ENCODE measurements around the gene TMIGD1. TPM values are rescaled to one million over a fixed set of nuclear protein-coding genes. Genes with fewer than 3 reads are reported as not detected.

The TMIGD1 gene
- total and polyA plus RNA-seq, 2 of the 13 experiments (the other 11 are each of a cell fraction or from before 2014, with no cell fraction given), result not detected

DNA sequence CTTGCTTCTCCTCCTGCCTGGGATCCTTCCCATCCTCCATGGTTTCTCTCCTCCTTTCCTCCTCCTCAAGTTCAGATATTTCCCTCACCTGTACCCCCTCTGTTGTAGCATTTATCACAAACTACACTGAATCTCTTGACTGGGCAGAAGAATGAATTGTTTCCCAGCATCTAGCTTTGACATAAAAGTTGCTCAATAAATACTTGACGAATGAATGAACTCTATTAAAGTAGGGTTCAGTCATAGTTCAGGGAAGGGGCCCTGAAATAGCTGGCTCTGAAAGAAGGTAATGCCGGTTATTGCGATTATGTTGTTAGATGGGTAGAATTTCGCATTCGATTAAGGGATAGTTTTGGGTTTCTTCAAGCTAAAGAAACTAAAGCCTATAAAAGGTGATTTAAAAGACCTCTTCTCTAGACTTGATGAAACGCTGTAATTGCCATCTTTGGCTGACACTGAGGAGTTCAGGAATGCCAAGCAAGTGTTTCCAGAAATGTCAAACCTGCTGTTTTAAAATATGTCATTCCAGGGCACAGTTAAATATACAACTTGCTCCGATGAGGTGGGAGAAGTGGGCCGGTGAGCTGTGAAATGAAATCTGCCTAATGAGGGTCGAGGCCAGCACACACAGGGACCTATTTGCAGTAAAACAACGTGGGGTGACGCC lies 43.9 kb upstream of the TMIGD1 start:
- in situ Hi-C loops (cut with HindIII; ENCODE audit: extremely low pct_ligation_motif_present, low pct_unique_long_range_greater_than_20kb) (loop anchor here (5.0 kb wide), 1 partner anchor 35 kb away; no protein-coding TSS in a partner anchor), intact Hi-C loops (cut with micrococcal nuclease; ENCODE audit: unreplicated experiment) (loop anchor here (2.0 kb wide), 1 partner anchor 33 kb away; no protein-coding TSS in a partner anchor)
- H3K27me3 ChIP-seq (ENCODE audit: control insufficient read depth in 1 of 2, insufficient read depth in 2 of 2, low read length in 2 of 2), result no peaks in the 10 kb centered on the region; a peak in 1 of 5 replicates
- peaks cover 20% of the 10 kb centered on the region for H4K20me1 ChIP-seq (ENCODE audit: insufficient read depth, low read length)
- peak overlapping the region; percentile 95 for H3K4me2 ChIP-seq (ENCODE audit: low read depth, low read length)
- peaks cover 39% of the 10 kb centered on the region for H3K79me2 ChIP-seq (ENCODE audit: insufficient read depth, low read length)
- no peaks in the 10 kb centered on the region; a peak in 1 of 5 replicates for H3K36me3 ChIP-seq (replicated peaks in 1 of 2; ENCODE audit: control insufficient read depth in 1 of 2, insufficient read depth in 2 of 2, low read length in 2 of 2)
- ATAC-seq, result no peak
- BruUV-seq (replicated peaks), result no TSS peak
- no peak for FAIRE-seq
- WGBS (ENCODE audit: low lambda C conversion rate), result 35% methylated on average over 11 of the region's 11 CpGs
- H3K9ac ChIP-seq (ENCODE audit: insufficient read depth, low read depth, low read length), result peak overlapping the region; percentile 86
- H3K4me3 ChIP-seq (replicated peaks in 1 of 3; ENCODE audit: insufficient read depth in 1 of 3, low read depth in 2 of 3, low read length in 3 of 3), result peak overlapping the region; percentile 92 to 94 (median 92)
- no peak for DNase-seq (ENCODE audit: low spot score)
- POLR2A ChIA-PET, result interaction anchor here (1.2 to 8.1 kb wide), 5 partner anchors 14 to 99 kb away, joined by 3 to 114 read pairs (median 5); partner anchors contain the start of gene GOSR1
- H3K27ac ChIP-seq (ENCODE audit: extremely low read length, insufficient read depth, low read length), result no peak overlapping the region
- H3K9me3 ChIP-seq (ENCODE audit: low read length), result no peaks in the 10 kb centered on the region
- peaks cover 57% of the 10 kb centered on the region for H3K4me1 ChIP-seq (ENCODE audit: insufficient read depth, low read length)
- CTCF ChIA-PET (ENCODE audit: low intra/inter-chr PET ratio, low total read pairs), result no interaction called here
- peak overlapping the region; percentile 68 for H2AFZ ChIP-seq (ENCODE audit: low read length)
- TF ChIP-seq ZNF761 (CRISPR knock-in tag; conservative IDR thresholded peaks at IDR 0.05) (no peak), SMAD3 (CRISPR knock-in tag; IDR thresholded peaks at IDR 0.05) (0 out of 2 replicates have a peak, but pooled peaks have one; percentile 8), HOXA7 (CRISPR knock-in tag; IDR thresholded peaks at IDR 0.05) (no peak)
- TF ChIP-seq, protein P1, sequence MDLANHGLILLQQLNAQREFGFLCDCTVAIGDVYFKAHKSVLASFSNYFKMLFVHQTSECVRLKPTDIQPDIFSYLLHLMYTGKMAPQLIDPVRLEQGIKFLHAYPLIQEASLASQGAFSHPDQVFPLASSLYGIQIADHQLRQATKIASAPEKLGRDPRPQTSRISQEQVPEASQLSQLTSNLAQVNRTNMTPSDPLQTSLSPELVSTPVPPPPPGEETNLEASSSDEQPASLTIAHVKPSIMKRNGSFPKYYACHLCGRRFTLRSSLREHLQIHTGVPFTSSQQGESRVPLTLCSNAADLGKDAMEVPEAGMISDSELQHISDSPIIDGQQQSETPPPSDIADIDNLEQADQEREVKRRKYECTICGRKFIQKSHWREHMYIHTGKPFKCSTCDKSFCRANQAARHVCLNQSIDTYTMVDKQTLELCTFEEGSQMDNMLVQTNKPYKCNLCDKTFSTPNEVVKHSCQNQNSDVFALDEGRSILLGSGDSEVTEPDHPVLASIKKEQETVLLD (CRISPR knock-in tag; IDR thresholded peaks at IDR 0.05; ENCODE audit: low read depth), result no peak
- TF ChIP-seq, protein P2, sequence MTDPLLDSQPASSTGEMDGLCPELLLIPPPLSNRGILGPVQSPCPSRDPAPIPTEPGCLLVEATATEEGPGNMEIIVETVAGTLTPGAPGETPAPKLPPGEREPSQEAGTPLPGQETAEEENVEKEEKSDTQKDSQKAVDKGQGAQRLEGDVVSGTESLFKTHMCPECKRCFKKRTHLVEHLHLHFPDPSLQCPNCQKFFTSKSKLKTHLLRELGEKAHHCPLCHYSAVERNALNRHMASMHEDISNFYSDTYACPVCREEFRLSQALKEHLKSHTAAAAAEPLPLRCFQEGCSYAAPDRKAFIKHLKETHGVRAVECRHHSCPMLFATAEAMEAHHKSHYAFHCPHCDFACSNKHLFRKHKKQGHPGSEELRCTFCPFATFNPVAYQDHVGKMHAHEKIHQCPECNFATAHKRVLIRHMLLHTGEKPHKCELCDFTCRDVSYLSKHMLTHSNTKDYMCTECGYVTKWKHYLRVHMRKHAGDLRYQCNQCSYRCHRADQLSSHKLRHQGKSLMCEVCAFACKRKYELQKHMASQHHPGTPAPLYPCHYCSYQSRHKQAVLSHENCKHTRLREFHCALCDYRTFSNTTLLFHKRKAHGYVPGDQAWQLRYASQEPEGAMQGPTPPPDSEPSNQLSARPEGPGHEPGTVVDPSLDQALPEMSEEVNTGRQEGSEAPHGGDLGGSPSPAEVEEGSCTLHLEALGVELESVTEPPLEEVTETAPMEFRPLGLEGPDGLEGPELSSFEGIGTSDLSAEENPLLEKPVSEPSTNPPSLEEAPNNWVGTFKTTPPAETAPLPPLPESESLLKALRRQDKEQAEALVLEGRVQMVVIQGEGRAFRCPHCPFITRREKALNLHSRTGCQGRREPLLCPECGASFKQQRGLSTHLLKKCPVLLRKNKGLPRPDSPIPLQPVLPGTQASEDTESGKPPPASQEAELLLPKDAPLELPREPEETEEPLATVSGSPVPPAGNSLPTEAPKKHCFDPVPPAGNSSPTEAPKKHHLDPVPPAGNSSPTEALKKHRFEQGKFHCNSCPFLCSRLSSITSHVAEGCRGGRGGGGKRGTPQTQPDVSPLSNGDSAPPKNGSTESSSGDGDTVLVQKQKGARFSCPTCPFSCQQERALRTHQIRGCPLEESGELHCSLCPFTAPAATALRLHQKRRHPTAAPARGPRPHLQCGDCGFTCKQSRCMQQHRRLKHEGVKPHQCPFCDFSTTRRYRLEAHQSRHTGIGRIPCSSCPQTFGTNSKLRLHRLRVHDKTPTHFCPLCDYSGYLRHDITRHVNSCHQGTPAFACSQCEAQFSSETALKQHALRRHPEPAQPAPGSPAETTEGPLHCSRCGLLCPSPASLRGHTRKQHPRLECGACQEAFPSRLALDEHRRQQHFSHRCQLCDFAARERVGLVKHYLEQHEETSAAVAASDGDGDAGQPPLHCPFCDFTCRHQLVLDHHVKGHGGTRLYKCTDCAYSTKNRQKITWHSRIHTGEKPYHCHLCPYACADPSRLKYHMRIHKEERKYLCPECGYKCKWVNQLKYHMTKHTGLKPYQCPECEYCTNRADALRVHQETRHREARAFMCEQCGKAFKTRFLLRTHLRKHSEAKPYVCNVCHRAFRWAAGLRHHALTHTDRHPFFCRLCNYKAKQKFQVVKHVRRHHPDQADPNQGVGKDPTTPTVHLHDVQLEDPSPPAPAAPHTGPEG (CRISPR knock-in tag; IDR thresholded peaks at IDR 0.05), result no peak
- TF ChIP-seq, protein P3, sequence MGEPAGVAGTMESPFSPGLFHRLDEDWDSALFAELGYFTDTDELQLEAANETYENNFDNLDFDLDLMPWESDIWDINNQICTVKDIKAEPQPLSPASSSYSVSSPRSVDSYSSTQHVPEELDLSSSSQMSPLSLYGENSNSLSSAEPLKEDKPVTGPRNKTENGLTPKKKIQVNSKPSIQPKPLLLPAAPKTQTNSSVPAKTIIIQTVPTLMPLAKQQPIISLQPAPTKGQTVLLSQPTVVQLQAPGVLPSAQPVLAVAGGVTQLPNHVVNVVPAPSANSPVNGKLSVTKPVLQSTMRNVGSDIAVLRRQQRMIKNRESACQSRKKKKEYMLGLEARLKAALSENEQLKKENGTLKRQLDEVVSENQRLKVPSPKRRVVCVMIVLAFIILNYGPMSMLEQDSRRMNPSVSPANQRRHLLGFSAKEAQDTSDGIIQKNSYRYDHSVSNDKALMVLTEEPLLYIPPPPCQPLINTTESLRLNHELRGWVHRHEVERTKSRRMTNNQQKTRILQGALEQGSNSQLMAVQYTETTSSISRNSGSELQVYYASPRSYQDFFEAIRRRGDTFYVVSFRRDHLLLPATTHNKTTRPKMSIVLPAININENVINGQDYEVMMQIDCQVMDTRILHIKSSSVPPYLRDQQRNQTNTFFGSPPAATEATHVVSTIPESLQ (CRISPR knock-in tag; conservative IDR thresholded peaks at IDR 0.05), result no peak
- TF ChIP-seq, protein P4, sequence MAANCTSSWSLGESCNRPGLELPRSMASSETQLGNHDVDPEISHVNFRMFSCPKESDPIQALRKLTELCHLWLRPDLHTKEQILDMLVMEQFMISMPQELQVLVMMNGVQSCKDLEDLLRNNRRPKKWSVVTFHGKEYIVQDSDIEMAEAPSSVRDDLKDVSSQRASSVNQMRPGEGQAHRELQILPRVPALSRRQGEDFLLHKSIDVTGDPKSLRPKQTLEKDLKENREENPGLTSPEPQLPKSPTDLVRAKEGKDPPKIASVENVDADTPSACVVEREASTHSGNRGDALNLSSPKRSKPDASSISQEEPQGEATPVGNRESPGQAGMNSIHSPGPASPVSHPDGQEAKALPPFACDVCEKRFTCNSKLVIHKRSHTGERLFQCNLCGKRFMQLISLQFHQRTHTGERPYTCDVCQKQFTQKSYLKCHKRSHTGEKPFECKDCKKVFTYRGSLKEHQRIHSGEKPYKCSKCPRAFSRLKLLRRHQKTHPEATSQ (CRISPR knock-in tag; IDR thresholded peaks at IDR 0.05; ENCODE audit: borderline replicate concordance), result no peak
- TF ChIP-seq, protein P5, sequence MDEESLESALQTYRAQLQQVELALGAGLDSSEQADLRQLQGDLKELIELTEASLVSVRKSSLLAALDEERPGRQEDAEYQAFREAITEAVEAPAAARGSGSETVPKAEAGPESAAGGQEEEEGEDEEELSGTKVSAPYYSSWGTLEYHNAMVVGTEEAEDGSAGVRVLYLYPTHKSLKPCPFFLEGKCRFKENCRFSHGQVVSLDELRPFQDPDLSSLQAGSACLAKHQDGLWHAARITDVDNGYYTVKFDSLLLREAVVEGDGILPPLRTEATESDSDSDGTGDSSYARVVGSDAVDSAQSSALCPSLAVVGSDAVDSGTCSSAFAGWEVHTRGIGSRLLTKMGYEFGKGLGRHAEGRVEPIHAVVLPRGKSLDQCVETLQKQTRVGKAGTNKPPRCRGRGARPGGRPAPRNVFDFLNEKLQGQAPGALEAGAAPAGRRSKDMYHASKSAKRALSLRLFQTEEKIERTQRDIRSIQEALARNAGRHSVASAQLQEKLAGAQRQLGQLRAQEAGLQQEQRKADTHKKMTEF (CRISPR knock-in tag; IDR thresholded peaks at IDR 0.05), result no peak
- TF ChIP-seq, protein P6, sequence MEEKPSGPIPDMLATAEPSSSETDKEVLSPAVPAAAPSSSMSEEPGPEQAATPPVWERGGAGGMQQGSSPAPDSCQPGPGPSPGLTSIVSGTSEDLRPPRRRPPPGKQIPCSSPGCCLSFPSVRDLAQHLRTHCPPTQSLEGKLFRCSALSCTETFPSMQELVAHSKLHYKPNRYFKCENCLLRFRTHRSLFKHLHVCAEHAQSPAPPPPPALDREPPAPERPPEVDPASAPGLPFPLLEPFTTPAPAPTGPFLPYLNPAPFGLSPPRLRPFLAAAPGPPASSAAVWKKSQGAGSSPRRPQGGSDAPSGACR (CRISPR knock-in tag; IDR thresholded peaks at IDR 0.05), result 0 out of 2 replicates have a peak, but pooled peaks have one; percentile 15
